Progenitor cell of endocrine pancreas (in vitro differentiated cells): ENCODE measurements around the gene GABRB1. TPM values are rescaled to one million over a fixed set of nuclear protein-coding genes. Genes with fewer than 3 reads are reported as not detected.

Experiments
- DNase-seq: peaks from one replicate; pipeline ENCODE4 v3.0.0; 2021; ENCODE audit warnings: low spot score; ENCODE audit not compliant: unreplicated experiment
- H3K27ac Mint-ChIP-seq: 2 replicates; pipeline ENCODE4 v1.8.0; 2021; ENCODE audit warnings: mild to moderate bottlenecking, moderate library complexity, mixed read lengths
- H3K27me3 Mint-ChIP-seq: 2 replicates; pipeline ENCODE4 v1.8.0; 2021; ENCODE audit warnings: mixed read lengths
- H3K36me3 Mint-ChIP-seq: 2 replicates; pipeline ENCODE4 v1.8.0; 2022; ENCODE audit warnings: mixed read lengths; ENCODE audit not compliant: insufficient read depth
- H3K4me1 Mint-ChIP-seq: 2 replicates; pipeline ENCODE4 v1.8.0; 2021; ENCODE audit warnings: low read depth, mixed read lengths
- H3K4me3 Mint-ChIP-seq: 2 replicates; pipeline ENCODE4 v1.8.0; 2021; ENCODE audit warnings: low read depth, mild to moderate bottlenecking, moderate library complexity, mixed read lengths
- H3K9me3 Mint-ChIP-seq: 2 replicates; pipeline ENCODE4 v1.8.0; 2021; ENCODE audit warnings: low read depth, mixed read lengths
- CTCF ChIP-seq: fragments of 200-600 bp; sonication (generic); IDR thresholded peaks from one replicate; pipeline ENCODE4 v1.5.0; 2021; ENCODE audit warnings: antibody characterized with exemption, mild to moderate bottlenecking; ENCODE audit not compliant: unreplicated experiment
- total RNA-seq: library from RNA; stranded (reverse); gene quantifications from 2 replicates; pipeline ENCODE4 v1.2.1, GENCODE V29; 2021

GABRB1 gene
- total RNA-seq, 1 donor from 2014 or later, result 1.2 TPM

GRCh38 chr4:47334652-47335051 lies 303.3 kb downstream of the GABRB1 start:
- no peaks in the 10 kb centered on the region for H3K4me1 Mint-ChIP-seq
- H3K4me3 Mint-ChIP-seq, result no peak overlapping the region
- no peak overlapping the region for H3K27ac Mint-ChIP-seq

GRCh38 chr4:47337893-47338292 lies 306.5 kb downstream of the GABRB1 start:
- Mint-ChIP-seq H3K9me3 (no peaks in the 10 kb centered on the region), H3K36me3 (no peaks in the 10 kb centered on the region), H3K27me3 (no peaks in the 10 kb centered on the region), H3K4me1 (no peaks in the 10 kb centered on the region), H3K4me3 (no peak overlapping the region), H3K27ac (no peak overlapping the region)
- no peak for TF ChIP-seq CTCF
- DNase-seq, result no peak

More at GRCh38 chr4:47334652-47335051, 303.3 kb downstream of the GABRB1 start:
- TF ChIP-seq CTCF, result no peak
- Mint-ChIP-seq H3K9me3 (no peaks in the 10 kb centered on the region), H3K27me3 (no peaks in the 10 kb centered on the region), H3K36me3 (no peaks in the 10 kb centered on the region)
- no peak for DNase-seq

GRCh38 chr4:47340914-47341313 lies 309.5 kb downstream of the GABRB1 start:
- H3K4me1 Mint-ChIP-seq, result no peaks in the 10 kb centered on the region

GRCh38 chr4:47342796-47343195 lies 311.4 kb downstream of the GABRB1 start:
- Mint-ChIP-seq H3K9me3 (no peaks in the 10 kb centered on the region), H3K27me3 (no peaks in the 10 kb centered on the region), H3K36me3 (no peaks in the 10 kb centered on the region), H3K27ac (no peak overlapping the region), H3K4me1 (no peaks in the 10 kb centered on the region), H3K4me3 (no peak overlapping the region)
- DNase-seq, result no peak
- no peak for TF ChIP-seq CTCF

More at GRCh38 chr4:47340914-47341313, 309.5 kb downstream of the GABRB1 start:
- no peak for TF ChIP-seq CTCF
- H3K27ac Mint-ChIP-seq, result no peak overlapping the region
- no peaks in the 10 kb centered on the region for H3K27me3 Mint-ChIP-seq
- H3K9me3 Mint-ChIP-seq, result no peaks in the 10 kb centered on the region
- no peak for DNase-seq
- H3K36me3 Mint-ChIP-seq, result no peaks in the 10 kb centered on the region
- H3K4me3 Mint-ChIP-seq, result no peak overlapping the region

- H3K4me3 Mint-ChIP-seq, result no peak overlapping the region
- no peaks in the 10 kb centered on the region for H3K27me3 Mint-ChIP-seq
- no peak for DNase-seq
- H3K4me1 Mint-ChIP-seq, result no peaks in the 10 kb centered on the region
- TF ChIP-seq CTCF, result no peak
- H3K27ac Mint-ChIP-seq, result no peak overlapping the region
- H3K9me3 Mint-ChIP-seq, result no peaks in the 10 kb centered on the region
- H3K36me3 Mint-ChIP-seq, result no peaks in the 10 kb centered on the region
Observed at GRCh38 chr4:47349326-47349725, 318.0 kb downstream of the GABRB1 start.
